GM23338 (cell line): ENCODE measurements around the gene BTBD16. TPM values are rescaled to one million over a fixed set of nuclear protein-coding genes. Genes with fewer than 3 reads are reported as not detected.

Experiments used
- ATAC-seq: fragments of 200-7000 bp; cut with Tn5 transposase; 3 replicates; pipeline ENCODE4 v1.9.1; 2020
- DNase-seq: peaks from one replicate; pipeline ENCODE4 v3.0.0-alpha.2; 2015; ENCODE audit warnings: low spot score
- H2AFZ ChIP-seq: fragments of 200-600 bp; sonication (generic); 2 replicates; pipeline ENCODE4 v1.8.0; 2016; ENCODE audit warnings: antibody characterized with exemption, mild to moderate bottlenecking, moderate library complexity
- H3F3A ChIP-seq: fragments of 200-600 bp; sonication (generic); replicated peaks from 2 replicates; pipeline ENCODE4 v1.8.0; 2017; ENCODE audit warnings: antibody characterized with exemption, mixed run types, low read depth
- H3K27ac ChIP-seq: fragments of 200-600 bp; sonication (generic); 2 replicates; pipeline ENCODE4 v1.6.1; 2016; ENCODE audit warnings: low read depth
- H3K27me3 ChIP-seq: fragments of 200-600 bp; sonication (generic); 2 replicates; pipeline ENCODE4 v1.8.0; 2016; ENCODE audit warnings: mild to moderate bottlenecking, mixed run types, moderate library complexity; ENCODE audit not compliant: insufficient read depth
- H3K36me3 ChIP-seq: fragments of 200-600 bp; sonication (generic); 2 replicates; pipeline ENCODE4 v1.8.0; 2016; ENCODE audit warnings: mild to moderate bottlenecking; ENCODE audit not compliant: insufficient read depth
- H3K4me1 ChIP-seq: fragments of 200-600 bp; sonication (generic); 2 replicates; pipeline ENCODE4 v1.8.0; 2016; ENCODE audit warnings: mild to moderate bottlenecking, moderate library complexity; ENCODE audit not compliant: insufficient read depth
- H3K4me2 ChIP-seq: fragments of 200-600 bp; sonication (generic); 2 replicates; pipeline ENCODE4 v1.7.1; 2017; ENCODE audit warnings: mixed run types
- H3K4me3 ChIP-seq: fragments of 200-600 bp; sonication (generic); 2 replicates; pipeline ENCODE4 v1.6.1; 2016; ENCODE audit warnings: mixed run types
- H3K79me2 ChIP-seq: fragments of 200-600 bp; sonication (generic); replicated peaks from 2 replicates; pipeline ENCODE4 v1.8.0; 2017; ENCODE audit warnings: mild to moderate bottlenecking; ENCODE audit not compliant: insufficient read depth
- H3K9me2 ChIP-seq: fragments of 200-600 bp; sonication (generic); 2 replicates; pipeline ENCODE4 v1.8.0; 2017; ENCODE audit not compliant: insufficient read depth
- H4K20me1 ChIP-seq: fragments of 200-600 bp; sonication (generic); replicated peaks from 2 replicates; pipeline ENCODE4 v1.8.0; 2017; ENCODE audit warnings: mild to moderate bottlenecking; ENCODE audit not compliant: insufficient read depth
- H3K27ac Mint-ChIP-seq: 2 replicates; pipeline ENCODE4 v1.8.0; 2020; ENCODE audit warnings: inconsistent platforms, mild to moderate bottlenecking, moderate library complexity, mixed read lengths
- H3K27me3 Mint-ChIP-seq: 3 replicates; pipeline ENCODE4 v1.8.0; 2022; ENCODE audit warnings: low read depth, mild to moderate bottlenecking, moderate library complexity, mixed read lengths, inconsistent platforms; ENCODE audit not compliant: insufficient read depth, poor library complexity
- H3K36me3 Mint-ChIP-seq: 3 replicates; pipeline ENCODE4 v1.8.0; 2021; ENCODE audit warnings: low read depth, mild to moderate bottlenecking, inconsistent platforms, moderate library complexity, mixed read lengths
- H3K4me1 Mint-ChIP-seq: 3 replicates; pipeline ENCODE4 v1.8.0; 2020; ENCODE audit warnings: mild to moderate bottlenecking, inconsistent platforms, mixed read lengths
- H3K4me3 Mint-ChIP-seq: 3 replicates; pipeline ENCODE4 v1.8.0; 2021; ENCODE audit warnings: moderate library complexity, mild to moderate bottlenecking, inconsistent platforms, mixed read lengths
- H3K9me3 Mint-ChIP-seq: 3 replicates; pipeline ENCODE4 v1.8.0; 2020; ENCODE audit warnings: moderate library complexity, mild to moderate bottlenecking, inconsistent platforms, mixed read lengths
- CREB1 ChIP-seq: fragments of 250-450 bp; sonication (Bioruptor Pico); IDR thresholded peaks from 2 replicates; pipeline ENCODE4 v1.5.0; 2020; ENCODE audit warnings: low read depth, mild to moderate bottlenecking, moderate library complexity
- EZH2 ChIP-seq: fragments of 200-600 bp; sonication (generic); IDR thresholded peaks from one replicate; pipeline ENCODE4 v1.8.0; 2017; ENCODE audit warnings: antibody characterized with exemption, mild to moderate bottlenecking, low read depth; ENCODE audit not compliant: unreplicated experiment
- EZH2phosphoT487 ChIP-seq: fragments of 200-600 bp; sonication (generic); IDR thresholded peaks from one replicate; pipeline ENCODE4 v1.8.1; 2018; ENCODE audit warnings: antibody characterized with exemption; ENCODE audit not compliant: unreplicated experiment
- NANOG ChIP-seq: IDR thresholded peaks from 2 replicates; pipeline ENCODE4 v1.6.1; 2016; ENCODE audit warnings: antibody characterized with exemption, borderline replicate concordance
- POLR2AphosphoS5 ChIP-seq: IDR thresholded peaks from 2 replicates; pipeline ENCODE4 v1.6.1; 2016; ENCODE audit warnings: antibody characterized with exemption, low read depth
- ZNF114 ChIP-seq: fragments of 250-450 bp; sonication (Bioruptor Pico); IDR thresholded peaks from 2 replicates; pipeline ENCODE4 v1.5.0; 2020; ENCODE audit warnings: mild to moderate bottlenecking, moderate library complexity
- polyA plus RNA-seq: library from polyadenylated mRNA; unstranded; fragments of >200 nt; fragmentation: Nextera tagmentation; extraction: Ambion mirVana; gene quantifications from 2 replicates; pipeline ENCODE4 v1.2.1, GENCODE V29; 2016
- total RNA-seq: library from RNA; depleted of rRNA; stranded (reverse); fragments of >200 nt; shearing (Covaris generic); gene quantifications from 2 replicates; pipeline ENCODE4 v1.2.3, GENCODE V29; 2014
- TF ChIP-seq, protein P1 (sequence below): fragments of 250-450 bp; sonication (Bioruptor Pico); IDR thresholded peaks from 2 replicates; pipeline ENCODE4 v1.5.0; 2020; ENCODE audit warnings: mild to moderate bottlenecking, moderate library complexity

BTBD16 gene
- total and polyA plus RNA-seq, 2 experiments from 2014 or later = not detected

DNA sequence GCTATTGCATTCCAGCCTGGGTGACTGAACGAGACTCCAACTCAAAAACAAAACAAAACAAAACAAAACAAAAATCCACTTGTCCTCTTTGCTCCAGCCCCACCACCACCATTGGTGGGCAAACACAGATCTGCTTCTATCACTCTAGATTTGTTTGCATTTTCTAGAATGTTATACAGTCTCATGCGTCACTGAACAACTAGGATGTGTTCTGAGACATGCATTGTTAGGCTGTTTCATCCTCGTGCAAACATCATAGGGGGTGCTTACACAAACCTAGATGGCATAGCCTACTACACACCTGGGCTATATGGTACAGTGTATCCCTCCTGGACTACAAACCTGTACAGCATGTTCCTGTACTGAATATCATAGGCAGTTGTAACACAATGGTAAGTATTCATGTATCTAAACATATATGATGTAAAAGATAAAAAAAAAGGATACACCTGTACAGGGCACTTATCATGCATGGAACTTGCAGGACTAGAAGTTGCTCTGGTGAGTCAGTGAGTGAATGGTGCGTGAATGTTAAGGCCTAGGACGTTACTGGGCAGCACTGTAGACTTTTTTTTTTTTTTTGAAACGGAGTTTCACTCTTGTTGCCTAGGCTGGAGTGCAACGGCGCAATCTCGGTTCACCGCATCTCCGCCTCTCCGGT lies 45.3 kb downstream of the BTBD16 start (continued):
- TF ChIP-seq, protein P1, sequence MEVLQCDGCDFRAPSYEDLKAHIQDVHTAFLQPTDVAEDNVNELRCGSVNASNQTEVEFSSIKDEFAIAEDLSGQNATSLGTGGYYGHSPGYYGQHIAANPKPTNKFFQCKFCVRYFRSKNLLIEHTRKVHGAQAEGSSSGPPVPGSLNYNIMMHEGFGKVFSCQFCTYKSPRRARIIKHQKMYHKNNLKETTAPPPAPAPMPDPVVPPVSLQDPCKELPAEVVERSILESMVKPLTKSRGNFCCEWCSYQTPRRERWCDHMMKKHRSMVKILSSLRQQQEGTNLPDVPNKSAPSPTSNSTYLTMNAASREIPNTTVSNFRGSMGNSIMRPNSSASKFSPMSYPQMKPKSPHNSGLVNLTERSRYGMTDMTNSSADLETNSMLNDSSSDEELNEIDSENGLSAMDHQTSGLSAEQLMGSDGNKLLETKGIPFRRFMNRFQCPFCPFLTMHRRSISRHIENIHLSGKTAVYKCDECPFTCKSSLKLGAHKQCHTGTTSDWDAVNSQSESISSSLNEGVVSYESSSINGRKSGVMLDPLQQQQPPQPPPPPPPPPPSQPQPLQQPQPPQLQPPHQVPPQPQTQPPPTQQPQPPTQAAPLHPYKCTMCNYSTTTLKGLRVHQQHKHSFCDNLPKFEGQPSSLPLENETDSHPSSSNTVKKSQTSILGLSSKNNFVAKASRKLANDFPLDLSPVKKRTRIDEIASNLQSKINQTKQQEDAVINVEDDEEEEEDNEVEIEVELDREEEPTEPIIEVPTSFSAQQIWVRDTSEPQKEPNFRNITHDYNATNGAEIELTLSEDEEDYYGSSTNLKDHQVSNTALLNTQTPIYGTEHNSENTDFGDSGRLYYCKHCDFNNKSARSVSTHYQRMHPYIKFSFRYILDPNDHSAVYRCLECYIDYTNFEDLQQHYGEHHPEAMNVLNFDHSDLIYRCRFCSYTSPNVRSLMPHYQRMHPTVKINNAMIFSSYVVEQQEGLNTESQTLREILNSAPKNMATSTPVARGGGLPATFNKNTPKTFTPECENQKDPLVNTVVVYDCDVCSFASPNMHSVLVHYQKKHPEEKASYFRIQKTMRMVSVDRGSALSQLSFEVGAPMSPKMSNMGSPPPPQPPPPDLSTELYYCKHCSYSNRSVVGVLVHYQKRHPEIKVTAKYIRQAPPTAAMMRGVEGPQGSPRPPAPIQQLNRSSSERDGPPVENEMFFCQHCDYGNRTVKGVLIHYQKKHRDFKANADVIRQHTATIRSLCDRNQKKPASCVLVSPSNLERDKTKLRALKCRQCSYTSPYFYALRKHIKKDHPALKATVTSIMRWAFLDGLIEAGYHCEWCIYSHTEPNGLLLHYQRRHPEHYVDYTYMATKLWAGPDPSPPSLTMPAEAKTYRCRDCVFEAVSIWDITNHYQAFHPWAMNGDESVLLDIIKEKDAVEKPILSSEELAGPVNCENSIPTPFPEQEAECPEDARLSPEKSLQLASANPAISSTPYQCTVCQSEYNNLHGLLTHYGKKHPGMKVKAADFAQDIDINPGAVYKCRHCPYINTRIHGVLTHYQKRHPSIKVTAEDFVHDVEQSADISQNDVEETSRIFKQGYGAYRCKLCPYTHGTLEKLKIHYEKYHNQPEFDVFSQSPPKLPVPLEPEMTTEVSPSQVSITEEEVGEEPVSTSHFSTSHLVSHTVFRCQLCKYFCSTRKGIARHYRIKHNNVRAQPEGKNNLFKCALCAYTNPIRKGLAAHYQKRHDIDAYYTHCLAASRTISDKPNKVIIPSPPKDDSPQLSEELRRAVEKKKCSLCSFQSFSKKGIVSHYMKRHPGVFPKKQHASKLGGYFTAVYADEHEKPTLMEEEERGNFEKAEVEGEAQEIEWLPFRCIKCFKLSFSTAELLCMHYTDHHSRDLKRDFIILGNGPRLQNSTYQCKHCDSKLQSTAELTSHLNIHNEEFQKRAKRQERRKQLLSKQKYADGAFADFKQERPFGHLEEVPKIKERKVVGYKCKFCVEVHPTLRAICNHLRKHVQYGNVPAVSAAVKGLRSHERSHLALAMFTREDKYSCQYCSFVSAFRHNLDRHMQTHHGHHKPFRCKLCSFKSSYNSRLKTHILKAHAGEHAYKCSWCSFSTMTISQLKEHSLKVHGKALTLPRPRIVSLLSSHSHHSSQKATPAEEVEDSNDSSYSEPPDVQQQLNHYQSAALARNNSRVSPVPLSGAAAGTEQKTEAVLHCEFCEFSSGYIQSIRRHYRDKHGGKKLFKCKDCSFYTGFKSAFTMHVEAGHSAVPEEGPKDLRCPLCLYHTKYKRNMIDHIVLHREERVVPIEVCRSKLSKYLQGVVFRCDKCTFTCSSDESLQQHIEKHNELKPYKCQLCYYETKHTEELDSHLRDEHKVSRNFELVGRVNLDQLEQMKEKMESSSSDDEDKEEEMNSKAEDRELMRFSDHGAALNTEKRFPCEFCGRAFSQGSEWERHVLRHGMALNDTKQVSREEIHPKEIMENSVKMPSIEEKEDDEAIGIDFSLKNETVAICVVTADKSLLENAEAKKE = no peak
- TF ChIP-seq POLR2AphosphoS5 (no peak), NANOG (no peak), EZH2 (no peak), CREB1 (CRISPR knock-in tag) (no peak), EZH2phosphoT487 (no peak)

DNA sequence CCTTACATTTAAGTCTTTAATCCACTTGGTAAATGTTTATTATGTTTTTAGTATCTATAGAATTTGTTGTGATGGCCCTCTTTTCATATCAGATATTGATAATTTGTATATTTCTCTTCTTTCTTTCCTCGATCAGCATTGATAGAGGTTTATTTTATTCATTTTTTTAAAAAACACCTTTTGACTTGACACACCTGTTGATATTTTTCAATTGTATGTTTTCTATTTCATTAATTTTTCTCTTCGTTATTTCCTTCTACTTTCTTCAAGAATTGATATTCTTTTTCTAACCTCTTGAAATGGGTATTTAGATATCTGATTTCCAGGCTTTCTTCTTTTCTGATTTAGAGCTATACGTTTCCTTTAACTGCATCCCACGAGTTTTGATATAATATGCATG lies 50.9 kb downstream of the BTBD16 start:
- H3K4me3 ChIP-seq = no peak overlapping the region
- peaks cover 4% of the 10 kb centered on the region; the same call in 1 of the 3 replicates for H3K4me1 Mint-ChIP-seq
- H3K9me3 Mint-ChIP-seq = no peaks in the 10 kb centered on the region; the same call in 2 of the 3 replicates
- no peak for DNase-seq
- H3K27me3 Mint-ChIP-seq = peaks cover 4% of the 10 kb centered on the region
- H3K27me3 ChIP-seq = no peaks in the 10 kb centered on the region
- H3K4me1 ChIP-seq = no peaks in the 10 kb centered on the region
- H3K36me3 Mint-ChIP-seq = no peaks in the 10 kb centered on the region
- no peak overlapping the region for H3K4me3 Mint-ChIP-seq
- H3K4me2 ChIP-seq = no peak overlapping the region
- H3K27ac Mint-ChIP-seq = no peak overlapping the region
- peaks cover 12% of the 10 kb centered on the region; the same call in 1 of the 2 replicates for H3K9me2 ChIP-seq
- H3K27ac ChIP-seq = no peak overlapping the region
- H4K20me1 ChIP-seq = no peaks in the 10 kb centered on the region
- no peaks in the 10 kb centered on the region for H3F3A ChIP-seq
- no peak overlapping the region for H2AFZ ChIP-seq
- H3K79me2 ChIP-seq = no peaks in the 10 kb centered on the region
- no peak for ATAC-seq
- no peaks in the 10 kb centered on the region for H3K36me3 ChIP-seq
- TF ChIP-seq, protein P1 = no peak
- no peak for TF ChIP-seq CREB1 (CRISPR knock-in tag)
- TF ChIP-seq NANOG = no peak
- TF ChIP-seq EZH2 = no peak
- TF ChIP-seq ZNF114 (CRISPR knock-in tag) = no peak
- TF ChIP-seq EZH2phosphoT487 = no peak
